ENCODE measurements around the gene RPL27A.
A peak's percentile ranks its signal among the peaks of the same experiment; 100 is the strongest.

RPL27A gene

GRCh38 chr11:8684600-8685290 is 2.2 kb downstream of the RPL27A start:
- TF ChIP-seq, protein P1, sequence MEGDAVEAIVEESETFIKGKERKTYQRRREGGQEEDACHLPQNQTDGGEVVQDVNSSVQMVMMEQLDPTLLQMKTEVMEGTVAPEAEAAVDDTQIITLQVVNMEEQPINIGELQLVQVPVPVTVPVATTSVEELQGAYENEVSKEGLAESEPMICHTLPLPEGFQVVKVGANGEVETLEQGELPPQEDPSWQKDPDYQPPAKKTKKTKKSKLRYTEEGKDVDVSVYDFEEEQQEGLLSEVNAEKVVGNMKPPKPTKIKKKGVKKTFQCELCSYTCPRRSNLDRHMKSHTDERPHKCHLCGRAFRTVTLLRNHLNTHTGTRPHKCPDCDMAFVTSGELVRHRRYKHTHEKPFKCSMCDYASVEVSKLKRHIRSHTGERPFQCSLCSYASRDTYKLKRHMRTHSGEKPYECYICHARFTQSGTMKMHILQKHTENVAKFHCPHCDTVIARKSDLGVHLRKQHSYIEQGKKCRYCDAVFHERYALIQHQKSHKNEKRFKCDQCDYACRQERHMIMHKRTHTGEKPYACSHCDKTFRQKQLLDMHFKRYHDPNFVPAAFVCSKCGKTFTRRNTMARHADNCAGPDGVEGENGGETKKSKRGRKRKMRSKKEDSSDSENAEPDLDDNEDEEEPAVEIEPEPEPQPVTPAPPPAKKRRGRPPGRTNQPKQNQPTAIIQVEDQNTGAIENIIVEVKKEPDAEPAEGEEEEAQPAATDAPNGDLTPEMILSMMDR (conservative IDR thresholded peaks at IDR 0.05; ENCODE audit: low read depth, low read length), result no peak
- DNase-seq (ENCODE audit: low read depth), result no peak
- peak overlapping the region; percentile 99 for H3K4me3 ChIP-seq (ENCODE audit: low read depth, low read length)

DNA sequence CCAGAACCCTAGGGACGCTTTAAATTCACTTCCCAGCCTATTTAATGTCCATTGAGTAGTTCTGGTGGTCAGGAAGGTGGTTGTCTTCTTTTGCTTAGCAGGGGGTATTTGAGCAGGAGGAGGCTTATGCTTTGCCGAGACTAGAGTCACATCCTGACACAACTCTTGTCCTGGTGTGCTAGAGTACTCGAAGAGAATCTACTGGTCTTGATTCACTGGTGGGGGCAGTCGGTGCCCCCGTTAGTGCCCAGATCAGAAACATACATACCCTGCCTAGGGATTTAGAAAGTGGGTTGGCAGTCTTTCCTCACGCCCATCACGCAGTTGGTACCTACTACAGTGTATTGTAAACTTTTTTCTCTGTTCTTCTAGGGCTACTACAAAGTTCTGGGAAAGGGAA is 2.7 kb downstream of the RPL27A start:
- TF ChIP-seq, protein P1 (conservative IDR thresholded peaks at IDR 0.05; ENCODE audit: low read depth, low read length), result no peak
- no peak overlapping the region for H3K4me3 ChIP-seq (ENCODE audit: low read depth, low read length)
- DNase-seq (ENCODE audit: low read depth), result no peak

- H3K4me3 ChIP-seq (ENCODE audit: low read depth, low read length), result no peak overlapping the region
- TF ChIP-seq, protein P1 (conservative IDR thresholded peaks at IDR 0.05; ENCODE audit: low read depth, low read length), result no peak
These were observed 3.2 kb downstream of the RPL27A start for GRCh38 chr11:8685820-8686219.

GRCh38 chr11:8686325-8686724 is 3.7 kb downstream of the RPL27A start:
- H3K4me3 ChIP-seq (ENCODE audit: low read depth, low read length), result no peak overlapping the region
- TF ChIP-seq, protein P1 (conservative IDR thresholded peaks at IDR 0.05; ENCODE audit: low read depth, low read length), result no peak
- DNase-seq (ENCODE audit: low read depth), result no peak

More at GRCh38 chr11:8685820-8686219, 3.2 kb downstream of the RPL27A start:
- DNase-seq (ENCODE audit: low read depth), result no peak

DNA sequence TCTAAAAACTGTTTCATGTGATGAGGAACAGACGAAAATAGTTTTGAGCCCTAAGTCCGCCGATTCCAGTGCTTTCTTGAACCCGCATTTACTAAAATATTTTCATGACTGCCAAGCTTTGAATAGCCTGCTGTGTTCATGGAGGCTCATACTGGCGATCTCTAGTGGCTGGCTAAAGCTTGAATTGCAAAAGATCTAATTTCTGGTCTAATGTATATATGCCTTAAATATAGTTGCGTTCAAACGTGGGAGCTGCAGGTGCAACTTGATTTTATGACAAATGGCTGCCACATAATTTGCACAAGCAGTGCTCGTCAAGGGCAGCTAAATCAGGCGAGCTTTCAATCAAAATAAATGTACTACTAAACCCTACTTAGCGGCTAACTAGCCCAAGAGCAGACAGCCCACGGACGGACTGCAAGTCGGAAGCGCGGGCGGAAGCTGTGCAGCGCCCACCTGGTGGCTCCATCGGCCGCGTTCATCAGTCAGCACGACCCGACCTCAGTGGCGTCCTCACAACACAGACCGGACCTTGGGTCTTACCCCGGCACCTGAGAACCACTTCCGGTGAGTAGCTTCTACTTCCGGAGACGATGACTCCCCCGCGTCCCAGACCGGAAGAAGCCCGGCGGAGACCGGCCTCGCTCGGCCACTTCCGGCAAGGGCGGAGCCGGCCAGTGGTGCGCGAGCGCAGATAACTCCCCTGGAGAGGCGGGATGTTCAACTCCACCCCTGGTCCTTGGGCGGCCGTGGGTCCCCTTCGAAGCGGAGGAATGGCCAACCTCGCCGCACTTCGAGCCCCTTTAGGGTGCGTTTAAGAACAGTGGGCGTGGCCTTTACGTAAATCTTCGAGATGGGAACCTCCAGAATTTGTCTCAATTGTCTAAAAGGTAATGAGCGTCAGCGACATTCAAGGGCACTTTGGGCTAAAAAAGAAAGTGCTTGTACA is 6.1 kb downstream of the RPL27A start:
- DNase-seq (ENCODE audit: low read depth), result peak; percentile 97
- H3K4me3 ChIP-seq (ENCODE audit: low read depth, low read length), result peak overlapping the region; percentile 75
- TF ChIP-seq, protein P1 (conservative IDR thresholded peaks at IDR 0.05; ENCODE audit: low read depth, low read length), result peak; percentile 11

DNA sequence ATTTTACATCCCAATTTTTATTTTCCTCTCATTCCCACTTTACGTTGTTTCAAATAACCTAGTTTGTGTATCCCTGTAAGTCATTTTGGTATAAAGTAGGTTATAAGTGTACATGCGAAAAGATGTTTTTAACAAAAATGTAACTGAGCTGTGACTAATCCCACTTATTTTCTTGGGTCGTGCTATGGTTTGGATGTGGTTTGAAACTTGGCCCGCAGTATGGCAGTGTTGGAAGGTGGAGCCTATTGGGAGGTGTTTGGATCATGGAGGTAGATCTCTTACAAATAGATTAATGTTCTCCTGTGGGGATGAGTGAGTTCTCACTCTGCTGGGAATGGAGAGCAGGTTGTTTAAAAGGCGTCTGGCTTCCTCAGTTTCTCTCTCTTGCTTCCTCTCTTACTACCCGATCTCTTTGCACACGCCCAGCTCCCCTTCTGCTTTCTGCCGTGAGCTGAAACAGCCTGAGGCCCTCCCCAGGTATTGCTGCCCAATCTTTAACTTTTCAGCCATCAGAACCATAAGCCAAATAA is 7.2 kb downstream of the RPL27A start:
- DNase-seq (ENCODE audit: low read depth), result no peak
- H3K4me3 ChIP-seq (ENCODE audit: low read depth, low read length), result no peak overlapping the region
- TF ChIP-seq, protein P1 (conservative IDR thresholded peaks at IDR 0.05; ENCODE audit: low read depth, low read length), result no peak
